ENCODE measurements around the gene SLC25A26. TPM values are rescaled to one million over a fixed set of nuclear protein-coding genes. Genes with fewer than 3 reads are reported as not detected.

SLC25A26 gene
- total RNA-seq = 10 to 100 TPM; 18.9 to 22.5 TPM
- polyA plus RNA-seq = 38.4 TPM

GRCh38 chr3:66220602-66221377 lies at the start of gene SLC25A26:
SLC25A26 (plus strand) TSS chr3:66221001; CDS start chr3:66221095, 94 bp downstream.
- H3K27ac ChIP-seq (ENCODE audit: low read depth, low read length) = peak within 1 kb of the TSS; percentile 64
- H3K4me3 ChIP-seq (ENCODE audit: low read length) = peak within 1 kb of the TSS; percentile 92
- H3K9me3 ChIP-seq (ENCODE audit: low read length) = no peaks in the 10 kb centered on the region
- H3K27ac Mint-ChIP-seq = peak within 1 kb of the TSS; percentile 68 to 99 (median 92)
- peaks cover 30 to 55% (median 51%) of the 10 kb centered on the region in 3 donors for H3K4me1 Mint-ChIP-seq
- H3K4me1 ChIP-seq (ENCODE audit: insufficient read depth, low read length) = peaks cover 16% of the 10 kb centered on the region
- DNase-seq = peak; percentile 96 to 99 (median 97)
- peak within 1 kb of the TSS; percentile 88 to 96 (median 93) for H3K4me3 Mint-ChIP-seq
- ChIA-PET CTCF (no interaction called here), POLR2A (interaction anchor here (0.5 kb wide), 1 partner anchor 14 kb away, joined by 3 read pairs; no protein-coding TSS in a partner anchor)
- H3K36me3 Mint-ChIP-seq = peaks cover 1 to 34% (median 2%) of the 10 kb centered on the region in 3 donors
- H3K36me3 ChIP-seq (ENCODE audit: insufficient read depth, low read length) = no peaks in the 10 kb centered on the region
- H3K27me3 ChIP-seq (ENCODE audit: insufficient read depth, low read length, poor library complexity, severe bottlenecking) = no peaks in the 10 kb centered on the region
- no peaks in the 10 kb centered on the region for H3K9me3 Mint-ChIP-seq
- peaks cover 0 to 9% of the 10 kb centered on the region in 2 donors for H3K27me3 Mint-ChIP-seq

- no peaks in the 10 kb centered on the region for H3K9me3 Mint-ChIP-seq
- CTCF ChIA-PET = no interaction called here
- no peaks in the 10 kb centered on the region for H3K36me3 Mint-ChIP-seq
- H3K4me3 Mint-ChIP-seq = no peak overlapping the region
- Histone ChIP-seq H3K27ac (ENCODE audit: low read depth, low read length) (no peak overlapping the region), H3K9me3 (ENCODE audit: low read length) (no peaks in the 10 kb centered on the region), H3K4me1 (ENCODE audit: insufficient read depth, low read length) (no peaks in the 10 kb centered on the region), H3K4me3 (ENCODE audit: low read length) (no peak overlapping the region), H3K36me3 (ENCODE audit: insufficient read depth, low read length) (no peaks in the 10 kb centered on the region), H3K27me3 (ENCODE audit: insufficient read depth, low read length, poor library complexity, severe bottlenecking) (no peaks in the 10 kb centered on the region)
- H3K27me3 Mint-ChIP-seq = peaks cover 3 to 24% of the 10 kb centered on the region in 2 donors
- DNase-seq = no peak
- no peaks in the 10 kb centered on the region for H3K4me1 Mint-ChIP-seq
- POLR2A ChIA-PET = no interaction called here
- H3K27ac Mint-ChIP-seq = no peak overlapping the region
Observed at GRCh38 chr3:66172394-66172793, 48.4 kb upstream of the SLC25A26 start.

- Mint-ChIP-seq H3K36me3 (no peaks in the 10 kb centered on the region), H3K27ac (no peak overlapping the region), H3K4me3 (no peak overlapping the region), H3K27me3 (peaks cover 3 to 15% of the 10 kb centered on the region in 2 donors), H3K9me3 (no peaks in the 10 kb centered on the region), H3K4me1 (no peaks in the 10 kb centered on the region)
- POLR2A ChIA-PET = no interaction called here
- Histone ChIP-seq H3K36me3 (ENCODE audit: insufficient read depth, low read length) (no peaks in the 10 kb centered on the region), H3K27me3 (ENCODE audit: insufficient read depth, low read length, poor library complexity, severe bottlenecking) (no peaks in the 10 kb centered on the region), H3K27ac (ENCODE audit: low read depth, low read length) (no peak overlapping the region), H3K4me1 (ENCODE audit: insufficient read depth, low read length) (no peaks in the 10 kb centered on the region), H3K9me3 (ENCODE audit: low read length) (no peaks in the 10 kb centered on the region), H3K4me3 (ENCODE audit: low read length) (no peak overlapping the region)
- DNase-seq = no peak
- CTCF ChIA-PET = no interaction called here
Observed at GRCh38 chr3:66177026-66177425, 43.8 kb upstream of the SLC25A26 start.

- no peak overlapping the region for H3K4me3 Mint-ChIP-seq
- ChIA-PET POLR2A (no interaction called here), CTCF (no interaction called here)
- no peaks in the 10 kb centered on the region for H3K9me3 Mint-ChIP-seq
- no peaks in the 10 kb centered on the region for H3K27me3 ChIP-seq (ENCODE audit: insufficient read depth, low read length, poor library complexity, severe bottlenecking)
- DNase-seq = no peak
- H3K4me3 ChIP-seq (ENCODE audit: low read length) = no peak overlapping the region
- no peaks in the 10 kb centered on the region for H3K36me3 ChIP-seq (ENCODE audit: insufficient read depth, low read length)
- peaks cover 3 to 6% of the 10 kb centered on the region in 2 donors for H3K27me3 Mint-ChIP-seq
- H3K27ac ChIP-seq (ENCODE audit: low read depth, low read length) = no peak overlapping the region
- H3K9me3 ChIP-seq (ENCODE audit: low read length) = no peaks in the 10 kb centered on the region
- no peak overlapping the region for H3K27ac Mint-ChIP-seq
- no peaks in the 10 kb centered on the region for H3K36me3 Mint-ChIP-seq
- no peaks in the 10 kb centered on the region for H3K4me1 Mint-ChIP-seq
- no peaks in the 10 kb centered on the region for H3K4me1 ChIP-seq (ENCODE audit: insufficient read depth, low read length)
Observed at GRCh38 chr3:66178206-66178605, 42.6 kb upstream of the SLC25A26 start.

GRCh38 chr3:66179793-66180192 lies 41.0 kb upstream of the SLC25A26 start:
- H3K4me3 Mint-ChIP-seq = no peak overlapping the region

DNA sequence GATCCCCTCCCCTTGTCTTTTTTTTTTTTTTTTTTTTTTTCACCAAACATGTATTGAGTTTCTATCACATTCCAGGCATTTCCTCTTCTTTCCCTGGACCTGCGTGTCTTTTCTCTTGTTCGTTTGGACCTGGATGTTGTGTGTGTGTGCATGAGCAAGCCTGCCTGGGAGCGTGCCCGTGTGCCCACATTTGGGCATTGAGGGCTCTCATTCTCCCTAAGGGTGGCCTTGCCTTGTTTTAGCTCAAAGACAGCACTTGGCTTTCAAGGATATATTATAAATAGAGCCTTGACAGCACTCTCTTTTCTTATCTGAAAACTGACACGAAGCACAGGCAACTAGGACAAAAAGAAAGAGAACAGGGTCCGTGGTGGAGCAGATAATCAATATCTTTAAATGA lies 39.0 kb upstream of the SLC25A26 start:
- H3K36me3 ChIP-seq (ENCODE audit: insufficient read depth, low read length) = no peaks in the 10 kb centered on the region
- H3K9me3 ChIP-seq (ENCODE audit: low read length) = no peaks in the 10 kb centered on the region
- no peak overlapping the region for H3K27ac ChIP-seq (ENCODE audit: low read depth, low read length)
- no peaks in the 10 kb centered on the region for H3K27me3 ChIP-seq (ENCODE audit: insufficient read depth, low read length, poor library complexity, severe bottlenecking)
- no peak for DNase-seq
- H3K27me3 Mint-ChIP-seq = peaks cover 3 to 5% of the 10 kb centered on the region in 2 donors
- no peaks in the 10 kb centered on the region for H3K9me3 Mint-ChIP-seq
- ChIA-PET POLR2A (no interaction called here), CTCF (no interaction called here)
- no peaks in the 10 kb centered on the region for H3K36me3 Mint-ChIP-seq
- H3K4me1 ChIP-seq (ENCODE audit: insufficient read depth, low read length) = no peaks in the 10 kb centered on the region
- no peak overlapping the region for H3K4me3 ChIP-seq (ENCODE audit: low read length)
- no peaks in the 10 kb centered on the region for H3K4me1 Mint-ChIP-seq
- no peak overlapping the region for H3K27ac Mint-ChIP-seq
- H3K4me3 Mint-ChIP-seq = no peak overlapping the region

More at GRCh38 chr3:66179793-66180192, 41.0 kb upstream of the SLC25A26 start:
- Histone ChIP-seq H3K4me3 (ENCODE audit: low read length) (no peak overlapping the region), H3K27me3 (ENCODE audit: insufficient read depth, low read length, poor library complexity, severe bottlenecking) (no peaks in the 10 kb centered on the region), H3K9me3 (ENCODE audit: low read length) (no peaks in the 10 kb centered on the region), H3K27ac (ENCODE audit: low read depth, low read length) (no peak overlapping the region), H3K36me3 (ENCODE audit: insufficient read depth, low read length) (no peaks in the 10 kb centered on the region), H3K4me1 (ENCODE audit: insufficient read depth, low read length) (no peaks in the 10 kb centered on the region)
- no peak for DNase-seq
- Mint-ChIP-seq H3K4me1 (no peaks in the 10 kb centered on the region), H3K9me3 (no peaks in the 10 kb centered on the region), H3K27ac (no peak overlapping the region), H3K36me3 (no peaks in the 10 kb centered on the region), H3K27me3 (peaks cover 3% of the 10 kb centered on the region in 2 donors)
- ChIA-PET CTCF (no interaction called here), POLR2A (no interaction called here)

GRCh38 chr3:66182246-66182645 lies 38.6 kb upstream of the SLC25A26 start:
- Histone ChIP-seq H3K27ac (ENCODE audit: low read depth, low read length) (no peak overlapping the region), H3K4me1 (ENCODE audit: insufficient read depth, low read length) (no peaks in the 10 kb centered on the region), H3K4me3 (ENCODE audit: low read length) (no peak overlapping the region), H3K9me3 (ENCODE audit: low read length) (no peaks in the 10 kb centered on the region), H3K36me3 (ENCODE audit: insufficient read depth, low read length) (no peaks in the 10 kb centered on the region), H3K27me3 (ENCODE audit: insufficient read depth, low read length, poor library complexity, severe bottlenecking) (no peaks in the 10 kb centered on the region)
- H3K4me1 Mint-ChIP-seq = no peaks in the 10 kb centered on the region
- peaks cover 2 to 5% of the 10 kb centered on the region in 2 donors for H3K27me3 Mint-ChIP-seq
- no peak for DNase-seq
- ChIA-PET CTCF (no interaction called here), POLR2A (no interaction called here)
- H3K36me3 Mint-ChIP-seq = no peaks in the 10 kb centered on the region
- no peak overlapping the region for H3K27ac Mint-ChIP-seq
- no peaks in the 10 kb centered on the region for H3K9me3 Mint-ChIP-seq
- H3K4me3 Mint-ChIP-seq = no peak overlapping the region

DNA sequence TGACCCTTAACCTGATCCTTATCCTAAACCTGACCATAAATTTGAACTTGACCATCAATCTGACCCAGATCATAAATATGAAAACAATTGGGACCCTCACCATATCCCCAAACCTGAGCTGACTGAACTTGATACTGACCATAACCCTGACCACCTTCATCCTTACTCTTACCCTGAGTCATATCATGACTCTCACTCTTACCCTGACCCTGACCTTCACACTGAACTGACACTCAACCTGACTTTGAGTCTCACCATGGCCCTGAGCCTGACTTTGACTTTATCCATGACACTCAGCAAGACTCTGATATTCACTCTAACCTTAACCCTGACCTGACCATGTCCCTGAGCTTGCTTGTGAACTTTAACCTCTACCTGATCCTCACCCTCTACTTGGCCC lies 34.3 kb upstream of the SLC25A26 start:
- Histone ChIP-seq H3K36me3 (ENCODE audit: insufficient read depth, low read length) (no peaks in the 10 kb centered on the region), H3K4me3 (ENCODE audit: low read length) (no peak overlapping the region), H3K27ac (ENCODE audit: low read depth, low read length) (no peak overlapping the region), H3K4me1 (ENCODE audit: insufficient read depth, low read length) (no peaks in the 10 kb centered on the region), H3K27me3 (ENCODE audit: insufficient read depth, low read length, poor library complexity, severe bottlenecking) (no peaks in the 10 kb centered on the region), H3K9me3 (ENCODE audit: low read length) (no peaks in the 10 kb centered on the region)
- H3K27me3 Mint-ChIP-seq = peaks cover 7 to 17% of the 10 kb centered on the region in 2 donors
- H3K4me1 Mint-ChIP-seq = no peaks in the 10 kb centered on the region
- no peak overlapping the region for H3K27ac Mint-ChIP-seq
- ChIA-PET POLR2A (no interaction called here), CTCF (no interaction called here)
- H3K9me3 Mint-ChIP-seq = no peaks in the 10 kb centered on the region
- H3K36me3 Mint-ChIP-seq = peaks cover 0 to 9% (median 0%) of the 10 kb centered on the region in 3 donors
- no peak for DNase-seq
- H3K4me3 Mint-ChIP-seq = no peak overlapping the region
